ENCODE results near the gene ACTN2.

Gene ACTN2

DNA sequence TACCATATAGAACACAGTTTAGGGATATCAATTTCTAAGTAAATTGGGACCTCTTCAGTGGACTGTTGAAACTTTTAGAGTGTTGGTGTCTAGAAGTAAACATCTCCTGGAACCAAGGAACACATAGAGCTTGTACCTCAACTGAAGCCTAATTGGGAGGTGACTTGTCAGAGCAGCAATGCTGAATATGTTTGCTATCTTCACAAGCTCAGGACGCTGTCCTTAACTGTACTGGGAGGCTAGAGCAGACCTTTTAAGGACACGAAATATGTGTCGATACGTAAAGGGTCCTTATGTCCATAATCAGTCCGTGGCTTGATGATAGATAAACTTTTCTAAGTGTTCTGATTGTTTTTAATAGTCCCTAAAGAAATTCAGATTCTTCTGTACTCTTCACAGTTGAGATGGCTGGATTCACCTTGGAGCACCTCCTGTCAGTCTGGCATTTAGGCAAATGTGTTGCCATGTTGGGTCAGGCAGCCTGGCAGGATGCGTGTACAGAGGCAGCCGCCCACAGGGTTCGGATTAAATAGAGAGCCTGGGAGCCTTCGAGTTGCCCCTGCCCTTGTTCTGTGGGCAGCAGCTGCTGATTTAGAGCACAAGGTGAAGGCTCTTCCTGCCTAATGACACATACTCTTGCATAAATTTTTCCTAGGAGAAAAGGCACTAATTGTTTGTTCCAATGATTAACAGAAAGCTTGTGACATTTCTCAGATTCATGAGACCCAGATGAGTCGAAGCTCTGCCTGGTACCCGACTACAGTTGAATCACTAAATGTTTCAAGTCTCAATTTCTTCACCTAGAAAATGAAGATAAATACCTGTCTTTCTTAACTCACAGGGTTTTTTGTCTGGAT lies 3.6 kb downstream of the ACTN2 start:
- no peak overlapping the region for H3K27ac ChIP-seq (ENCODE audit: low read length)
- no peak overlapping the region for H3K9ac ChIP-seq (ENCODE audit: low read depth, low read length)
- ATAC-seq (ENCODE audit: insufficient read depth, low read depth) (no peak), DNase-seq (no peak)
- H3K4me1 ChIP-seq (ENCODE audit: insufficient read depth, low read length) = no peaks in the 10 kb centered on the region
- H3K4me3 ChIP-seq (ENCODE audit: low read depth in 1 of 2, low read length in 2 of 2) = no peak overlapping the region
- H4K20me1 ChIP-seq (ENCODE audit: insufficient read depth, low read length) = no peaks in the 10 kb centered on the region
- no peaks in the 10 kb centered on the region for H3K36me3 ChIP-seq (ENCODE audit: insufficient read depth, low read length)
- no peaks in the 10 kb centered on the region for H3K9me3 ChIP-seq (ENCODE audit: insufficient read depth, low read length, severe bottlenecking)
- H3K27me3 ChIP-seq (ENCODE audit: insufficient read depth, low read length, poor library complexity) = no peaks in the 10 kb centered on the region
- no peaks in the 10 kb centered on the region for H3K79me2 ChIP-seq (ENCODE audit: insufficient read depth, low read length)
- H2AFZ ChIP-seq (ENCODE audit: low read depth, low read length) = no peak overlapping the region
- no peak overlapping the region for H3K4me2 ChIP-seq (ENCODE audit: insufficient read depth, low read length)
- TF ChIP-seq EZH2 (IDR thresholded peaks at IDR 0.05; ENCODE audit: borderline replicate concordance, low read depth, low read length, severe bottlenecking) = no peak
- TF ChIP-seq, protein P1, sequence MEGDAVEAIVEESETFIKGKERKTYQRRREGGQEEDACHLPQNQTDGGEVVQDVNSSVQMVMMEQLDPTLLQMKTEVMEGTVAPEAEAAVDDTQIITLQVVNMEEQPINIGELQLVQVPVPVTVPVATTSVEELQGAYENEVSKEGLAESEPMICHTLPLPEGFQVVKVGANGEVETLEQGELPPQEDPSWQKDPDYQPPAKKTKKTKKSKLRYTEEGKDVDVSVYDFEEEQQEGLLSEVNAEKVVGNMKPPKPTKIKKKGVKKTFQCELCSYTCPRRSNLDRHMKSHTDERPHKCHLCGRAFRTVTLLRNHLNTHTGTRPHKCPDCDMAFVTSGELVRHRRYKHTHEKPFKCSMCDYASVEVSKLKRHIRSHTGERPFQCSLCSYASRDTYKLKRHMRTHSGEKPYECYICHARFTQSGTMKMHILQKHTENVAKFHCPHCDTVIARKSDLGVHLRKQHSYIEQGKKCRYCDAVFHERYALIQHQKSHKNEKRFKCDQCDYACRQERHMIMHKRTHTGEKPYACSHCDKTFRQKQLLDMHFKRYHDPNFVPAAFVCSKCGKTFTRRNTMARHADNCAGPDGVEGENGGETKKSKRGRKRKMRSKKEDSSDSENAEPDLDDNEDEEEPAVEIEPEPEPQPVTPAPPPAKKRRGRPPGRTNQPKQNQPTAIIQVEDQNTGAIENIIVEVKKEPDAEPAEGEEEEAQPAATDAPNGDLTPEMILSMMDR (IDR thresholded peaks at IDR 0.05; ENCODE audit: borderline replicate concordance, extremely low read depth, low read length, poor library complexity, severe bottlenecking) = no peak

DNA sequence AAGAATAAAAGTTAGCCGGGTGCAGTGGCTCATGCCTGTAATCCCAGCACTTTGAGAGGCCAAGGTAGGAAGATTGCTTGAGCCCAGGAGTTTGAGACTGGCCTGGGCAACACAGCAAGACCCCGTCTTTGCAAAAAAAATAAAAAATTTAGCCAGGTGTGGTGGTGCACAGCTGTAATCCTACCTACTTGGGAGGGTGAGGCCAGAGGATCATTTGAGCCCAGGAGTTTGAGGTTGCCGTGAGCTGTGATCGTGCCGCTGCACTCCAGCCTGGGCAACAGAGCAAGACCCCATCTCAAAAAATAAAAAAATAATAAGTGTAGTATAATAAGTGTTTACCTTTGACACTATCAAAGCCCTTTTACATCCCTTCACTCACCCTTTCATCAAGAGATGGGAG lies 5.0 kb downstream of the ACTN2 start:
- Histone ChIP-seq H4K20me1 (ENCODE audit: insufficient read depth, low read length) (no peaks in the 10 kb centered on the region), H3K79me2 (ENCODE audit: insufficient read depth, low read length) (no peaks in the 10 kb centered on the region), H3K36me3 (ENCODE audit: insufficient read depth, low read length) (no peaks in the 10 kb centered on the region), H3K4me1 (ENCODE audit: insufficient read depth, low read length) (no peaks in the 10 kb centered on the region), H3K4me3 (ENCODE audit: low read depth in 1 of 2, low read length in 2 of 2) (no peak overlapping the region), H3K27me3 (ENCODE audit: insufficient read depth, low read length, poor library complexity) (no peaks in the 10 kb centered on the region), H3K9me3 (ENCODE audit: insufficient read depth, low read length, severe bottlenecking) (no peaks in the 10 kb centered on the region), H3K27ac (ENCODE audit: low read length) (no peak overlapping the region), H2AFZ (ENCODE audit: low read depth, low read length) (no peak overlapping the region), H3K9ac (ENCODE audit: low read depth, low read length) (no peak overlapping the region), H3K4me2 (ENCODE audit: insufficient read depth, low read length) (no peak overlapping the region)
- ATAC-seq (ENCODE audit: insufficient read depth, low read depth) = no peak
- no peak for DNase-seq
- no peak for TF ChIP-seq EZH2 (IDR thresholded peaks at IDR 0.05; ENCODE audit: borderline replicate concordance, low read depth, low read length, severe bottlenecking)
- TF ChIP-seq, protein P1 (IDR thresholded peaks at IDR 0.05; ENCODE audit: borderline replicate concordance, extremely low read depth, low read length, poor library complexity, severe bottlenecking) = no peak

DNA sequence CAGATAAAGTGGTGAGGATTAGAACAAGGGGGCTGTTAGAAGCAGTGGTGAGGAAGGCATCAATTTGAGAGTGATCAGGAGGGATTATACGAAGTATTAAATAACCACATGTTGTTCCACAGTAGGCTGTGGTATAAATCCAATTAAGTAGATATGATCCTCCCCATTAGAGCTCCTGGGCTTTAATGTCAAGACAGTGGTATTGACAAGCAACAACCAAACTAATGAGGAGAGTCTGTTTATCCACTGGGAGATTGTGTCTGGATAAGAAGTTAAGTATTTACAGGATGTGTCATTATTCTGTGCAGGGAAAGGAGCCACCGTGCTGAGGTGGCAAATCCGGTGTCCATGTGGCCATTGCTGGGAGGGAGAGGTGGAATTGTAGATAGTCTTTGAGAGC lies 5.8 kb downstream of the ACTN2 start:
- H3K4me1 ChIP-seq (ENCODE audit: insufficient read depth, low read length) = no peaks in the 10 kb centered on the region
- H2AFZ ChIP-seq (ENCODE audit: low read depth, low read length) = no peak overlapping the region
- no peaks in the 10 kb centered on the region for H3K27me3 ChIP-seq (ENCODE audit: insufficient read depth, low read length, poor library complexity)
- H3K36me3 ChIP-seq (ENCODE audit: insufficient read depth, low read length) = no peaks in the 10 kb centered on the region
- no peaks in the 10 kb centered on the region for H3K9me3 ChIP-seq (ENCODE audit: insufficient read depth, low read length, severe bottlenecking)
- TF ChIP-seq EZH2 (IDR thresholded peaks at IDR 0.05; ENCODE audit: borderline replicate concordance, low read depth, low read length, severe bottlenecking) = no peak
- TF ChIP-seq, protein P1 (IDR thresholded peaks at IDR 0.05; ENCODE audit: borderline replicate concordance, extremely low read depth, low read length, poor library complexity, severe bottlenecking) = no peak
- no peaks in the 10 kb centered on the region for H4K20me1 ChIP-seq (ENCODE audit: insufficient read depth, low read length)
- no peak overlapping the region for H3K27ac ChIP-seq (ENCODE audit: low read length)
- no peak for DNase-seq
- H3K4me2 ChIP-seq (ENCODE audit: insufficient read depth, low read length) = no peak overlapping the region
- no peak for ATAC-seq (ENCODE audit: insufficient read depth, low read depth)
- H3K79me2 ChIP-seq (ENCODE audit: insufficient read depth, low read length) = no peaks in the 10 kb centered on the region
- H3K4me3 ChIP-seq (ENCODE audit: low read depth in 1 of 2, low read length in 2 of 2) = no peak overlapping the region
- no peak overlapping the region for H3K9ac ChIP-seq (ENCODE audit: low read depth, low read length)

Data from DND-41 (cell line).